Gastroesophageal sphincter (tissue), 3 donors: ENCODE measurements around the gene POMT2.

Source experiments
- CTCF ChIP-seq, 4 experiments: fragments of 200-600 bp in 2 of 4; fragments of 450-650 bp in 2 of 4; sonication (generic) in 1 of 4; IDR thresholded peaks; one replicate each; pipeline ENCODE4 v1.5.1; 2017 to 2019; ENCODE audit warnings: antibody characterized with exemption in 4 of 4, mild to moderate bottlenecking in 2 of 4, moderate library complexity in 2 of 4
- POLR2A ChIP-seq, 2 donors: fragments of 450-650 bp; IDR thresholded peaks; one replicate each; pipeline ENCODE4 v1.6.1; 2017; ENCODE audit warnings: antibody characterized with exemption in 2 of 2, mild to moderate bottlenecking in 2 of 2, moderate library complexity in 1 of 2

GRCh38 chr14:77355811-77356210 lies 35.1 kb upstream of the POMT2 start:
- TF ChIP-seq CTCF (IDR thresholded peaks at IDR 0.05) (no peak), POLR2A (IDR thresholded peaks at IDR 0.05) (no peak)
